22Rv1 (cell line): ENCODE results near the gene KIF11.
A peak's percentile ranks its signal among the peaks of the same experiment; 100 is the strongest.

Experiments used
- CTCF ChIP-seq: fragments of 450-650 bp; IDR thresholded peaks from 2 replicates; pipeline ENCODE4 v1.5.1; 2017; ENCODE audit warnings: mild to moderate bottlenecking
- ZFX ChIP-seq: fragments of 450-650 bp; IDR thresholded peaks from 2 replicates; pipeline ENCODE4 v1.6.1; 2017; ENCODE audit warnings: antibody characterized with exemption, borderline replicate concordance

GRCh38 chr10:92574548-92575261 lies 18.2 kb upstream of the KIF11 start:
- TF ChIP-seq CTCF (peak; percentile 76), ZFX (no peak)
